ENCODE measurements around the gene PGM1. TPM values are rescaled to one million over a fixed set of nuclear protein-coding genes. Genes with fewer than 3 reads are reported as not detected.
A peak's percentile ranks its signal among the peaks of the same experiment; 100 is the strongest.

PGM1 gene
- total and polyA plus RNA-seq, 2 of the 13 experiments (the other 11 are each of a cell fraction or from before 2014, with no cell fraction given) = 51.6 to 105 TPM

DNA sequence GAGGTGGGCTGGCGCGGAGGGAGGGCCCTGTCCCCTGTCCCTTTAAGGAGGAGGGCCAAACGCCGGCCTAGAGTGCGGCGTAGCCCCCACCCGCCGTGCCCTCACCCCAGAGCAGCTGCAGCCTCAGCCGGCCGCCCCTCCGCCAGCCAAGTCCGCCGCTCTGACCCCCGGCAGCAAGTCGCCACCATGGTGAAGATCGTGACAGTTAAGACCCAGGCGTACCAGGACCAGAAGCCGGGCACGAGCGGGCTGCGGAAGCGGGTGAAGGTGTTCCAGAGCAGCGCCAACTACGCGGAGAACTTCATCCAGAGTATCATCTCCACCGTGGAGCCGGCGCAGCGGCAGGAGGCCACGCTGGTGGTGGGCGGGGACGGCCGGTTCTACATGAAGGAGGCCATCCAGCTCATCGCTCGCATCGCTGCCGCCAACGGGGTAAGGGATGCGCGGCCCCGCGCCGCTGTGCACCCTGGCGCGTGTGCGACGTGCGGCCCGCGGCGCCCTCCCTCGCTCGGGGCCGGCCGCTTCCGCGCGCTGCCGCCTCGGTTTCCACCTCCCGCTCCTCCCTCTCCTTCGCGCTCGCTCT is at the start of gene PGM1 (continued):
- TF ChIP-seq, protein P1, sequence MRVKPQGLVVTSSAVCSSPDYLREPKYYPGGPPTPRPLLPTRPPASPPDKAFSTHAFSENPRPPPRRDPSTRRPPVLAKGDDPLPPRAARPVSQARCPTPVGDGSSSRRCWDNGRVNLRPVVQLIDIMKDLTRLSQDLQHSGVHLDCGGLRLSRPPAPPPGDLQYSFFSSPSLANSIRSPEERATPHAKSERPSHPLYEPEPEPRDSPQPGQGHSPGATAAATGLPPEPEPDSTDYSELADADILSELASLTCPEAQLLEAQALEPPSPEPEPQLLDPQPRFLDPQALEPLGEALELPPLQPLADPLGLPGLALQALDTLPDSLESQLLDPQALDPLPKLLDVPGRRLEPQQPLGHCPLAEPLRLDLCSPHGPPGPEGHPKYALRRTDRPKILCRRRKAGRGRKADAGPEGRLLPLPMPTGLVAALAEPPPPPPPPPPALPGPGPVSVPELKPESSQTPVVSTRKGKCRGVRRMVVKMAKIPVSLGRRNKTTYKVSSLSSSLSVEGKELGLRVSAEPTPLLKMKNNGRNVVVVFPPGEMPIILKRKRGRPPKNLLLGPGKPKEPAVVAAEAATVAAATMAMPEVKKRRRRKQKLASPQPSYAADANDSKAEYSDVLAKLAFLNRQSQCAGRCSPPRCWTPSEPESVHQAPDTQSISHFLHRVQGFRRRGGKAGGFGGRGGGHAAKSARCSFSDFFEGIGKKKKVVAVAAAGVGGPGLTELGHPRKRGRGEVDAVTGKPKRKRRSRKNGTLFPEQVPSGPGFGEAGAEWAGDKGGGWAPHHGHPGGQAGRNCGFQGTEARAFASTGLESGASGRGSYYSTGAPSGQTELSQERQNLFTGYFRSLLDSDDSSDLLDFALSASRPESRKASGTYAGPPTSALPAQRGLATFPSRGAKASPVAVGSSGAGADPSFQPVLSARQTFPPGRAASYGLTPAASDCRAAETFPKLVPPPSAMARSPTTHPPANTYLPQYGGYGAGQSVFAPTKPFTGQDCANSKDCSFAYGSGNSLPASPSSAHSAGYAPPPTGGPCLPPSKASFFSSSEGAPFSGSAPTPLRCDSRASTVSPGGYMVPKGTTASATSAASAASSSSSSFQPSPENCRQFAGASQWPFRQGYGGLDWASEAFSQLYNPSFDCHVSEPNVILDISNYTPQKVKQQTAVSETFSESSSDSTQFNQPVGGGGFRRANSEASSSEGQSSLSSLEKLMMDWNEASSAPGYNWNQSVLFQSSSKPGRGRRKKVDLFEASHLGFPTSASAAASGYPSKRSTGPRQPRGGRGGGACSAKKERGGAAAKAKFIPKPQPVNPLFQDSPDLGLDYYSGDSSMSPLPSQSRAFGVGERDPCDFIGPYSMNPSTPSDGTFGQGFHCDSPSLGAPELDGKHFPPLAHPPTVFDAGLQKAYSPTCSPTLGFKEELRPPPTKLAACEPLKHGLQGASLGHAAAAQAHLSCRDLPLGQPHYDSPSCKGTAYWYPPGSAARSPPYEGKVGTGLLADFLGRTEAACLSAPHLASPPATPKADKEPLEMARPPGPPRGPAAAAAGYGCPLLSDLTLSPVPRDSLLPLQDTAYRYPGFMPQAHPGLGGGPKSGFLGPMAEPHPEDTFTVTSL (CRISPR knock-in tag; IDR thresholded peaks at IDR 0.05; ENCODE audit: borderline replicate concordance) = 0 out of 2 replicates have a peak, but pooled peaks have one; percentile 57
- TF ChIP-seq, protein P2, sequence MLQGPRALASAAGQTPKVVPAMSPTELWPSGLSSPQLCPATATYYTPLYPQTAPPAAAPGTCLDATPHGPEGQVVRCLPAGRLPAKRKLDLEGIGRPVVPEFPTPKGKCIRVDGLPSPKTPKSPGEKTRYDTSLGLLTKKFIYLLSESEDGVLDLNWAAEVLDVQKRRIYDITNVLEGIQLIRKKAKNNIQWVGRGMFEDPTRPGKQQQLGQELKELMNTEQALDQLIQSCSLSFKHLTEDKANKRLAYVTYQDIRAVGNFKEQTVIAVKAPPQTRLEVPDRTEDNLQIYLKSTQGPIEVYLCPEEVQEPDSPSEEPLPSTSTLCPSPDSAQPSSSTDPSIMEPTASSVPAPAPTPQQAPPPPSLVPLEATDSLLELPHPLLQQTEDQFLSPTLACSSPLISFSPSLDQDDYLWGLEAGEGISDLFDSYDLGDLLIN (CRISPR knock-in tag; IDR thresholded peaks at IDR 0.05; ENCODE audit: borderline replicate concordance) = no peak
- TF ChIP-seq KLF16 (CRISPR knock-in tag; IDR thresholded peaks at IDR 0.05) = peak in 1 of 2 experiments; percentile 85; a peak in 1 of 4 replicates
- TF ChIP-seq ZFY (CRISPR knock-in tag; IDR thresholded peaks at IDR 0.05) = peak; percentile 81
- peak; percentile 86 for TF ChIP-seq DRAP1 (CRISPR knock-in tag; IDR thresholded peaks at IDR 0.05)
- no peak for TF ChIP-seq LCORL (IDR thresholded peaks at IDR 0.05)
- 0 out of 2 replicates have a peak, but pooled peaks have one; percentile 13 for TF ChIP-seq LCORL (CRISPR knock-in tag; IDR thresholded peaks at IDR 0.05)
- no peak for TF ChIP-seq NFYB (CRISPR knock-in tag; IDR thresholded peaks at IDR 0.05)
- TF ChIP-seq ZBTB20 (CRISPR knock-in tag; IDR thresholded peaks at IDR 0.05; ENCODE audit: borderline replicate concordance, low read depth) = no peak; the same call in 1 of the 2 replicates
- peak; percentile 68 for TF ChIP-seq GABPB1 (CRISPR knock-in tag; IDR thresholded peaks at IDR 0.05)
- peak; percentile 12; the same call in 1 of the 2 replicates for TF ChIP-seq RAD21 (CRISPR knock-in tag; IDR thresholded peaks at IDR 0.05)
- TF ChIP-seq KAT8 (CRISPR knock-in tag; IDR thresholded peaks at IDR 0.05) = peak; percentile 49
- peak; percentile 58; the same call in 1 of the 2 replicates for TF ChIP-seq ZGPAT (CRISPR knock-in tag; IDR thresholded peaks at IDR 0.05)
- TF ChIP-seq NCOA2 (CRISPR knock-in tag; IDR thresholded peaks at IDR 0.05) = peak; percentile 32; the same call in 1 of the 2 replicates
- TF ChIP-seq PLRG1 (conservative IDR thresholded peaks at IDR 0.05) = no peak
- 0 out of 2 replicates have a peak, but pooled peaks have one; percentile 58 for TF ChIP-seq ZNF792 (CRISPR knock-in tag; IDR thresholded peaks at IDR 0.05)
- peak; percentile 45 for TF ChIP-seq KMT2B (CRISPR knock-in tag; IDR thresholded peaks at IDR 0.05)
- 0 out of 2 replicates have a peak, but pooled peaks have one; percentile 49 for TF ChIP-seq ZNF264 (CRISPR knock-in tag; IDR thresholded peaks at IDR 0.05)
- TF ChIP-seq YEATS4 (CRISPR knock-in tag; IDR thresholded peaks at IDR 0.05; ENCODE audit: borderline replicate concordance) = peak; percentile 56
- TF ChIP-seq JARID2 (CRISPR knock-in tag; IDR thresholded peaks at IDR 0.05; ENCODE audit: insufficient replicate concordance) = no peak
- no peak for TF ChIP-seq ZNF354B (CRISPR knock-in tag; IDR thresholded peaks at IDR 0.05)
- TF ChIP-seq ZNF768 (CRISPR knock-in tag; IDR thresholded peaks at IDR 0.05) = 0 out of 2 replicates have a peak, but pooled peaks have one; percentile 23

Measured in HepG2 (cell line).